ENCODE data around the gene GRIK4.
"Not testable (repeated sequence)": the region's sequence is repeated elsewhere in the genome, so short reads cannot be mapped to it uniquely, and the experiment has no call there.

GRIK4 gene

DNA sequence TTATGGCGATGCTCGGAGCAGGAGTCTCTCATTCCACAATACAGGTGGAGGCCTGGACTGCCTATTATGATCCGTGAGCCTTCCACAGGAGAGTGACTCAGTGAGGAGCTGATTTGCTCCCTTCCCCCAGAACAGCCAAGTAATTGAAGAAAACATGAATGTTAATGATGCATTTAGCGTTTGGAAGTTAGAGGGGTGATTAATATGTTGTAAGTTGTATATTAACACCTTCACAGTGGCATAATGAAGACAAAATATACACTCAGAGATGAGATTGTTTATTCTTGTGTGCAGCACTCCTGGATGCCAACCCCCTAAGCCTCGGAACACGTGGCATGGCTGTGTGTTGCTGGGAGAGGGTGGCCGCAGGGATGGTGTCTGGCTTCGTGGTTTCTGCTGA lies 98.6 kb downstream of the GRIK4 start:
- Histone ChIP-seq H3K27ac (ENCODE audit: low read depth, low read length) (no peak overlapping the region), H3K4me1 (ENCODE audit: control insufficient read depth, insufficient read depth, low read length) (peaks cover 43% of the 10 kb centered on the region), H3K9me3 (ENCODE audit: control insufficient read depth, insufficient read depth, low read depth, low read length) (no peaks in the 10 kb centered on the region), H3K27me3 (ENCODE audit: control insufficient read depth, insufficient read depth, low read length) (no peaks in the 10 kb centered on the region), H3K36me3 (ENCODE audit: control insufficient read depth, insufficient read depth, low read length) (no peaks in the 10 kb centered on the region), H3K4me3 (ENCODE audit: low read depth, low read length) (no peak overlapping the region), H3K9ac (ENCODE audit: low read length) (no peak overlapping the region)

DNA sequence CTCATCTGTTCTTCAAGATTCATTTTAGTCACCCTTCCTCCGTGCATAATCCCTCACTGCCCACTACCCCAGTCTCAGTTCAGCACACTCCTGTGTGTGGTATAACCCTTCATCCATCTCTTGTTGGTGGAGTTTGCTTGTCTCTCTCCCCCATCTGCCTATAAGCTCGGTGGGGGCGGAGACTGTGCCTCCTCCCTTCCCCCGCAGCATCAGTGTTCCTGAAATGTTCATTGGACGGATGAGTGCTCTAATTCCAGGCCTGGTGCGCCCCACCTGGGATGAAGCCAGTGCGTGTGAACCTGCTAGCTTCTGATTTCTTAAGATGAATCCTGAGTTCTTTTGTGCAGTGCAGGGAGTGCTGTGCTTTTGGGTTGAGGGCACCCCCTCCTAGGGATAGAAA lies 100.0 kb downstream of the GRIK4 start:
- Histone ChIP-seq H3K27ac (ENCODE audit: low read depth, low read length) (no peak overlapping the region), H3K4me1 (ENCODE audit: control insufficient read depth, insufficient read depth, low read length) (peaks cover 43% of the 10 kb centered on the region), H3K9ac (ENCODE audit: low read length) (no peak overlapping the region), H3K4me3 (ENCODE audit: low read depth, low read length) (no peak overlapping the region), H3K27me3 (ENCODE audit: control insufficient read depth, insufficient read depth, low read length) (no peaks in the 10 kb centered on the region), H3K9me3 (ENCODE audit: control insufficient read depth, insufficient read depth, low read depth, low read length) (peaks cover 3% of the 10 kb centered on the region; the same call in 1 of the 2 replicates), H3K36me3 (ENCODE audit: control insufficient read depth, insufficient read depth, low read length) (no peaks in the 10 kb centered on the region)

- Histone ChIP-seq H3K27me3 (ENCODE audit: control insufficient read depth, insufficient read depth, low read length) (no peaks in the 10 kb centered on the region), H3K9ac (ENCODE audit: low read length) (no peak overlapping the region), H3K36me3 (ENCODE audit: control insufficient read depth, insufficient read depth, low read length) (no peaks in the 10 kb centered on the region), H3K4me1 (ENCODE audit: control insufficient read depth, insufficient read depth, low read length) (peaks cover 40% of the 10 kb centered on the region), H3K4me3 (ENCODE audit: low read depth, low read length) (no peak overlapping the region), H3K27ac (ENCODE audit: low read depth, low read length) (no peak overlapping the region), H3K9me3 (ENCODE audit: control insufficient read depth, insufficient read depth, low read depth, low read length) (peaks cover 13% of the 10 kb centered on the region)
Measured at GRCh38 chr11:120612513-120613263, 101.1 kb downstream of the GRIK4 start.

- H3K9me3 ChIP-seq (ENCODE audit: control insufficient read depth, insufficient read depth, low read depth, low read length): peaks cover 21% of the 10 kb centered on the region
- H3K27ac ChIP-seq (ENCODE audit: low read depth, low read length): no peak overlapping the region
- no peak overlapping the region for H3K4me3 ChIP-seq (ENCODE audit: low read depth, low read length)
- H3K27me3 ChIP-seq (ENCODE audit: control insufficient read depth, insufficient read depth, low read length): no peaks in the 10 kb centered on the region
- no peaks in the 10 kb centered on the region for H3K36me3 ChIP-seq (ENCODE audit: control insufficient read depth, insufficient read depth, low read length)
- H3K9ac ChIP-seq (ENCODE audit: low read length): no peak overlapping the region
- H3K4me1 ChIP-seq (ENCODE audit: control insufficient read depth, insufficient read depth, low read length): peaks cover 35% of the 10 kb centered on the region
Measured at GRCh38 chr11:120613264-120614226, 102.0 kb downstream of the GRIK4 start.

GRCh38 chr11:120615391-120615790 lies 103.8 kb downstream of the GRIK4 start:
- Histone ChIP-seq H3K36me3 (ENCODE audit: control insufficient read depth, insufficient read depth, low read length) (no peaks in the 10 kb centered on the region), H3K27ac (ENCODE audit: low read depth, low read length) (no peak overlapping the region), H3K9me3 (ENCODE audit: control insufficient read depth, insufficient read depth, low read depth, low read length) (peaks cover 31% of the 10 kb centered on the region), H3K27me3 (ENCODE audit: control insufficient read depth, insufficient read depth, low read length) (no peaks in the 10 kb centered on the region), H3K4me3 (ENCODE audit: low read depth, low read length) (no peak overlapping the region), H3K4me1 (ENCODE audit: control insufficient read depth, insufficient read depth, low read length) (peaks cover 21% of the 10 kb centered on the region), H3K9ac (ENCODE audit: low read length) (no peak overlapping the region)

DNA sequence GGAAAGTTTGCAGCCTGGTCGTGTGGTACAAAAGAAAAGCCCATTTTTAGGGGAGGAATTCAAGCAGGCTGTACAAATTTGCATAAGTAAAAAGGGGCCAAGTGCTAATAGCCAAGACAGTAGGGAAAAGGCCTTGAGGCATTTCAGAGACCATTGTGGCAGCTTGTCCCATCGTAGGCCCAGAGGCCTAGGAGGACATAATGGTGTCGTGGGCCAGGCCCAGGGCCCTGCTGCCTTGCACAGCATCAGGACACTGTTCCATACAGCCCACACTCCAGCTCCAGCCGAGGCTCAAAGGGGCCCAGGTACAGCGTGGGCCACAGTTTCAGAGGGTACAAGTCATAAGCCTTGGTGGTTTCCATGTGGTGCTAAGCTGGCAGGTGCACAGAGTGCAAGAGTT lies 106.9 kb downstream of the GRIK4 start:
- Histone ChIP-seq H3K4me3 (ENCODE audit: low read depth, low read length) (no peak overlapping the region), H3K9ac (ENCODE audit: low read length) (no peak overlapping the region), H3K4me1 (ENCODE audit: control insufficient read depth, insufficient read depth, low read length) (peaks cover 4% of the 10 kb centered on the region; the same call in 1 of the 2 replicates), H3K9me3 (ENCODE audit: control insufficient read depth, insufficient read depth, low read depth, low read length) (peaks cover 31% of the 10 kb centered on the region), H3K27me3 (ENCODE audit: control insufficient read depth, insufficient read depth, low read length) (no peaks in the 10 kb centered on the region), H3K27ac (ENCODE audit: low read depth, low read length) (no peak overlapping the region), H3K36me3 (ENCODE audit: control insufficient read depth, insufficient read depth, low read length) (no peaks in the 10 kb centered on the region)

- no peaks in the 10 kb centered on the region for H3K36me3 ChIP-seq (ENCODE audit: control insufficient read depth, insufficient read depth, low read length)
- H3K9me3 ChIP-seq (ENCODE audit: control insufficient read depth, insufficient read depth, low read depth, low read length): peaks cover 22% of the 10 kb centered on the region
- no peak overlapping the region for H3K9ac ChIP-seq (ENCODE audit: low read length)
- no peaks in the 10 kb centered on the region for H3K4me1 ChIP-seq (ENCODE audit: control insufficient read depth, insufficient read depth, low read length)
- H3K27me3 ChIP-seq (ENCODE audit: control insufficient read depth, insufficient read depth, low read length): peaks cover 6% of the 10 kb centered on the region; the same call in 1 of the 2 replicates
- no peak overlapping the region for H3K27ac ChIP-seq (ENCODE audit: low read depth, low read length)
- H3K4me3 ChIP-seq (ENCODE audit: low read depth, low read length): no peak overlapping the region
Measured at GRCh38 chr11:120622189-120622875, 110.8 kb downstream of the GRIK4 start.

DNA sequence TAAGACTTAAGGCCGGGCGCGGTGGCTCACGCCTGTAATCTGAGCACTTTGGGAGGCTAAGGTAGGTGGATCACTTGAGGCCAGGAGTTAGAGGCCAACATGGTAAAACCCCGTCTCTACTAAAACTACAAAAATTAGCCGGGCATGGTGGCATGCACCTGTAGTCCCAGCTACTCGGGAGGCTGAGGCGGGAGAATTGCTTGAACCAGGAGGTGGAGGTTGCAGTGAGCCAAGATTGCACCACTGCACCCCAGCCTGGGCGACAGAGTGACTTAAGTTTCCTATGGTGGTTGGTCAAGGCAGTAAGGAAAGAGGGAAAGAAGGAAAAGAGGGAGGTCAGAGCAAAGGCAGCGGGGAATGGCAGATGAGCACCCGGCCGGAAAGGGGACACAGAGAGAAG lies 113.4 kb downstream of the GRIK4 start:
- not testable (repeated sequence) for H3K9ac ChIP-seq (ENCODE audit: low read length); H3K4me3 ChIP-seq (ENCODE audit: low read depth, low read length); H3K27me3 ChIP-seq (ENCODE audit: control insufficient read depth, insufficient read depth, low read length); H3K36me3 ChIP-seq (ENCODE audit: control insufficient read depth, insufficient read depth, low read length); H3K9me3 ChIP-seq (ENCODE audit: control insufficient read depth, insufficient read depth, low read depth, low read length); H3K4me1 ChIP-seq (ENCODE audit: control insufficient read depth, insufficient read depth, low read length); H3K27ac ChIP-seq (ENCODE audit: low read depth, low read length)

- Histone ChIP-seq H3K4me1 (ENCODE audit: control insufficient read depth, insufficient read depth, low read length) (no peaks in the 10 kb centered on the region), H3K4me3 (ENCODE audit: low read depth, low read length) (no peak overlapping the region), H3K9ac (ENCODE audit: low read length) (no peak overlapping the region), H3K36me3 (ENCODE audit: control insufficient read depth, insufficient read depth, low read length) (no peaks in the 10 kb centered on the region), H3K9me3 (ENCODE audit: control insufficient read depth, insufficient read depth, low read depth, low read length) (no peaks in the 10 kb centered on the region), H3K27ac (ENCODE audit: low read depth, low read length) (no peak overlapping the region), H3K27me3 (ENCODE audit: control insufficient read depth, insufficient read depth, low read length) (peaks cover 10% of the 10 kb centered on the region; the same call in 1 of the 2 replicates)
Measured at GRCh38 chr11:120625565-120625964, 114.0 kb downstream of the GRIK4 start.

- no peak overlapping the region for H3K9ac ChIP-seq (ENCODE audit: low read length)
- H3K27me3 ChIP-seq (ENCODE audit: control insufficient read depth, insufficient read depth, low read length): peaks cover 10% of the 10 kb centered on the region; the same call in 1 of the 2 replicates
- no peak overlapping the region for H3K4me3 ChIP-seq (ENCODE audit: low read depth, low read length)
- H3K27ac ChIP-seq (ENCODE audit: low read depth, low read length): no peak overlapping the region
- H3K9me3 ChIP-seq (ENCODE audit: control insufficient read depth, insufficient read depth, low read depth, low read length): no peaks in the 10 kb centered on the region
- no peaks in the 10 kb centered on the region for H3K4me1 ChIP-seq (ENCODE audit: control insufficient read depth, insufficient read depth, low read length)
- H3K36me3 ChIP-seq (ENCODE audit: control insufficient read depth, insufficient read depth, low read length): no peaks in the 10 kb centered on the region
Measured at GRCh38 chr11:120626791-120627190, 115.2 kb downstream of the GRIK4 start.
